ENCODE data around the gene GPR68.

The GPR68 gene

DNA sequence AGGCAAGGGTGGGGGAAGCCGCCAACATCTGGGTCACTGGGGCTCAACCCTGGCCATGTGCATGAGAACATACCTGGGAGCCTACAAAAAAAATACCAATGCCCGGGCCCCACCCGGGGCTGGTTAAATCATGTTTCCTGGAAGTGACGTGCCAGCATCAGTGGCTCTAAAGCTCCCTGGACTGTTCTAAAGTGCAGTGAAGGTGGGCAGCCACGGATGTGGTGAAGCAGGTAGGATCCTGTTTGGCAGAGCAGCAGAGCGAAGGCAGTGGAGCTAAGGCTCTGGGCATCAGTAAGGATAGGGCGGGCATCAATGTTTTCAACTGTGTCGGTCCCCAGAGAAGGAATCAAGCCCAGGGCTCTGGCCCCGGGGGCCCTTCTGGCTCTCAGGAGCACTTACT lies 525 bp upstream of the GPR68 start:
- TF ChIP-seq SIN3A (IDR thresholded peaks at IDR 0.05; ENCODE audit: borderline replicate concordance, insufficient read depth, low read length): no peak
- TF ChIP-seq, protein P1, sequence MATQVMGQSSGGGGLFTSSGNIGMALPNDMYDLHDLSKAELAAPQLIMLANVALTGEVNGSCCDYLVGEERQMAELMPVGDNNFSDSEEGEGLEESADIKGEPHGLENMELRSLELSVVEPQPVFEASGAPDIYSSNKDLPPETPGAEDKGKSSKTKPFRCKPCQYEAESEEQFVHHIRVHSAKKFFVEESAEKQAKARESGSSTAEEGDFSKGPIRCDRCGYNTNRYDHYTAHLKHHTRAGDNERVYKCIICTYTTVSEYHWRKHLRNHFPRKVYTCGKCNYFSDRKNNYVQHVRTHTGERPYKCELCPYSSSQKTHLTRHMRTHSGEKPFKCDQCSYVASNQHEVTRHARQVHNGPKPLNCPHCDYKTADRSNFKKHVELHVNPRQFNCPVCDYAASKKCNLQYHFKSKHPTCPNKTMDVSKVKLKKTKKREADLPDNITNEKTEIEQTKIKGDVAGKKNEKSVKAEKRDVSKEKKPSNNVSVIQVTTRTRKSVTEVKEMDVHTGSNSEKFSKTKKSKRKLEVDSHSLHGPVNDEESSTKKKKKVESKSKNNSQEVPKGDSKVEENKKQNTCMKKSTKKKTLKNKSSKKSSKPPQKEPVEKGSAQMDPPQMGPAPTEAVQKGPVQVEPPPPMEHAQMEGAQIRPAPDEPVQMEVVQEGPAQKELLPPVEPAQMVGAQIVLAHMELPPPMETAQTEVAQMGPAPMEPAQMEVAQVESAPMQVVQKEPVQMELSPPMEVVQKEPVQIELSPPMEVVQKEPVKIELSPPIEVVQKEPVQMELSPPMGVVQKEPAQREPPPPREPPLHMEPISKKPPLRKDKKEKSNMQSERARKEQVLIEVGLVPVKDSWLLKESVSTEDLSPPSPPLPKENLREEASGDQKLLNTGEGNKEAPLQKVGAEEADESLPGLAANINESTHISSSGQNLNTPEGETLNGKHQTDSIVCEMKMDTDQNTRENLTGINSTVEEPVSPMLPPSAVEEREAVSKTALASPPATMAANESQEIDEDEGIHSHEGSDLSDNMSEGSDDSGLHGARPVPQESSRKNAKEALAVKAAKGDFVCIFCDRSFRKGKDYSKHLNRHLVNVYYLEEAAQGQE (IDR thresholded peaks at IDR 0.05; ENCODE audit: insufficient read depth in 1 of 2, low read depth in 2 of 2, low read length in 2 of 2): no peak
- TF ChIP-seq POLR2AphosphoS5 (IDR thresholded peaks at IDR 0.05; ENCODE audit: low read depth, low read length): no peak
- no peak for TF ChIP-seq TAF1 (IDR thresholded peaks at IDR 0.05; ENCODE audit: borderline replicate concordance, insufficient read depth, low read length)

GRCh38 chr14:91243074-91243471 lies 1.4 kb downstream of the GPR68 start:
- TF ChIP-seq FOXP2 (optimal IDR thresholded peaks at IDR 0.05; ENCODE audit: borderline replicate concordance, extremely low read depth, extremely low read length, insufficient read depth): no peak
- TF ChIP-seq, protein P1 (IDR thresholded peaks at IDR 0.05; ENCODE audit: insufficient read depth in 1 of 2, low read depth in 2 of 2, low read length in 2 of 2): no peak
- TF ChIP-seq SIN3A (IDR thresholded peaks at IDR 0.05; ENCODE audit: borderline replicate concordance, insufficient read depth, low read length): no peak
- no peak for TF ChIP-seq TAF1 (IDR thresholded peaks at IDR 0.05; ENCODE audit: borderline replicate concordance, insufficient read depth, low read length)
- TF ChIP-seq POLR2AphosphoS5 (IDR thresholded peaks at IDR 0.05; ENCODE audit: low read depth, low read length): no peak

GRCh38 chr14:91242635-91243034 lies 1.9 kb downstream of the GPR68 start:
- TF ChIP-seq FOXP2 (optimal IDR thresholded peaks at IDR 0.05; ENCODE audit: borderline replicate concordance, extremely low read depth, extremely low read length, insufficient read depth) (no peak), SIN3A (IDR thresholded peaks at IDR 0.05; ENCODE audit: borderline replicate concordance, insufficient read depth, low read length) (no peak)

- TF ChIP-seq POLR2AphosphoS5 (IDR thresholded peaks at IDR 0.05; ENCODE audit: low read depth, low read length) (no peak), SIN3A (IDR thresholded peaks at IDR 0.05; ENCODE audit: borderline replicate concordance, insufficient read depth, low read length) (no peak), TAF1 (IDR thresholded peaks at IDR 0.05; ENCODE audit: borderline replicate concordance, insufficient read depth, low read length) (no peak), FOXP2 (optimal IDR thresholded peaks at IDR 0.05; ENCODE audit: borderline replicate concordance, extremely low read depth, extremely low read length, insufficient read depth) (no peak)
- TF ChIP-seq, protein P1 (IDR thresholded peaks at IDR 0.05; ENCODE audit: insufficient read depth in 1 of 2, low read depth in 2 of 2, low read length in 2 of 2): no peak
These were observed 2.6 kb downstream of the GPR68 start for GRCh38 chr14:91241863-91242262.

GRCh38 chr14:91238661-91239060 lies 5.8 kb downstream of the GPR68 start:
- TF ChIP-seq SIN3A (IDR thresholded peaks at IDR 0.05; ENCODE audit: borderline replicate concordance, insufficient read depth, low read length) (no peak), FOXP2 (optimal IDR thresholded peaks at IDR 0.05; ENCODE audit: borderline replicate concordance, extremely low read depth, extremely low read length, insufficient read depth) (no peak), POLR2AphosphoS5 (IDR thresholded peaks at IDR 0.05; ENCODE audit: low read depth, low read length) (no peak), TAF1 (IDR thresholded peaks at IDR 0.05; ENCODE audit: borderline replicate concordance, insufficient read depth, low read length) (no peak)
- TF ChIP-seq, protein P1 (IDR thresholded peaks at IDR 0.05; ENCODE audit: insufficient read depth in 1 of 2, low read depth in 2 of 2, low read length in 2 of 2): no peak

Data from PFSK-1 (cell line).